UCSD-AML1 (cell line): ENCODE data around the gene OARD1.
A peak's percentile ranks its signal among the peaks of the same experiment; 100 is the strongest.
"Not testable (repeated sequence)": the region's sequence is repeated elsewhere in the genome, so short reads cannot be mapped to it uniquely, and the experiment has no call there.

ENCODE experiments used
- DNase-seq: peaks from one replicate; lab custom pipeline; 2025; ENCODE audit not compliant: unreplicated experiment; lab: John Stamatoyannopoulos, UW

OARD1 gene

GRCh38 chr6:41071923-41072835, at the start of gene OARD1:
TSS of gene OARD1 (minus strand) at chr6:41072356. CDS start at chr6:41071634, 722 bp downstream.
- peak; percentile 100 for DNase-seq

DNA sequence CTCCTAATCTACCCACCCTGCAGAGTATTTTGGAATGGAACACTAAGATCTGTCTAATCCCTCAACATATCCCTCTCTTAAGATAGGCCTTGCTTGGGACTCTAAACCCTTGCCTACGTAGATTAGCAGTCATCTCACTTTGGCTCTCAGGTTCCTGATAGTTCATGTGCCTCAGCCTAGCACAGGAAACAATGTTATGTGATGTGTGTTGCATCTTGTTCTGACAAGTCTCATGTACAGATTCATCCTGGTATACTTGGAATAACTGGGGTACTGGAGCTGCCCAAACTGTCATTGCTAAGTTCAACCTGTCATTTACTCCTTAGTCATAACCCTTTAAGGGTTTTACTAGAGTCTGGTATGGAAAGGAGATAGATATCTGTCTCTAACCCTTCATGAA, 47.9 kb upstream of the OARD1 start:
- no peak for DNase-seq

- DNase-seq: no peak
Observed at GRCh38 chr6:41119508-41119907, 47.4 kb upstream of the OARD1 start.

DNA sequence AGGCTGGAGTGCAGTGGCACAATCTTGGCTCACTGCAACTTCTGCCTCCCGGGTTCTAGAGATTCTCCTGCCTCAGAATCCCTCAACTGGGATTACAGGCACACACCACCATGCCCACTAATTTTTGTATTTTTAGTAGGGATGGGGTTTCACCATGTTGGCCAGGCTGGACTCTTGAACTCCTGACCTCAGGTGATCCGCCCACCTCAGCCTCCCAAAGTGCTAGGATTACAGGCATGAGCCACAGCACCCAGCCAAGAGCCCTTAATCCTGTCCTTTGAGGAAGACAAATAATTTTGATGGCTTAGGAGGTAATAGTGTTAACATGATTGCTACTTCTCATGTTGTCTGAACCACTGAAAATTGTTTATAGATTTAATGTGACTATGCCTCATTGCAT, 42.9 kb upstream of the OARD1 start:
- not testable (repeated sequence) for DNase-seq

DNA sequence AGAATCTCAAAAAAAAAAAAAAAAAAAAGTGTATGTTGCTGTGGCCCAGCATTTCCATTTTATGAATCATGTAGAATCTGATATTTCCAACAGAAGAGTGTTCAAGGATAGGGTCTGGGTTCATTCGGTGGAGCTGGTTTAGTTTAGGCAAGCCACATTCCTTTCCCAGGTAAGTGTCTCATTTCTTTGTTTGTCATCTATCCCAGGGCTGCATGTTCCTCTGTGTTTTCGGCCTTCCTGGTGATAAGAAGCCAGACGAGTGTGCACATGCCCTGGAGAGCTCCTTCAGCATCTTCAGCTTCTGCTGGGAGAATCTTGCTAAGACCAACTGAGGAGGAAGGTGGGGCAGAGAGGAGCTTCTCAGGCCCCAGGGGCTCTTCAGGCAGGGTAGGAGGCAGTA, 38.9 kb upstream of the OARD1 start:
- no peak for DNase-seq

GRCh38 chr6:41103847-41104246, 31.7 kb upstream of the OARD1 start:
- no peak for DNase-seq

GRCh38 chr6:41100871-41101287, 28.7 kb upstream of the OARD1 start:
- no peak for DNase-seq

- DNase-seq: no peak
Observed at GRCh38 chr6:41098366-41098765, 26.2 kb upstream of the OARD1 start.

GRCh38 chr6:41097467-41098090, 25.4 kb upstream of the OARD1 start:
- DNase-seq: no peak

GRCh38 chr6:41093729-41094128, 21.6 kb upstream of the OARD1 start:
- DNase-seq: no peak

DNA sequence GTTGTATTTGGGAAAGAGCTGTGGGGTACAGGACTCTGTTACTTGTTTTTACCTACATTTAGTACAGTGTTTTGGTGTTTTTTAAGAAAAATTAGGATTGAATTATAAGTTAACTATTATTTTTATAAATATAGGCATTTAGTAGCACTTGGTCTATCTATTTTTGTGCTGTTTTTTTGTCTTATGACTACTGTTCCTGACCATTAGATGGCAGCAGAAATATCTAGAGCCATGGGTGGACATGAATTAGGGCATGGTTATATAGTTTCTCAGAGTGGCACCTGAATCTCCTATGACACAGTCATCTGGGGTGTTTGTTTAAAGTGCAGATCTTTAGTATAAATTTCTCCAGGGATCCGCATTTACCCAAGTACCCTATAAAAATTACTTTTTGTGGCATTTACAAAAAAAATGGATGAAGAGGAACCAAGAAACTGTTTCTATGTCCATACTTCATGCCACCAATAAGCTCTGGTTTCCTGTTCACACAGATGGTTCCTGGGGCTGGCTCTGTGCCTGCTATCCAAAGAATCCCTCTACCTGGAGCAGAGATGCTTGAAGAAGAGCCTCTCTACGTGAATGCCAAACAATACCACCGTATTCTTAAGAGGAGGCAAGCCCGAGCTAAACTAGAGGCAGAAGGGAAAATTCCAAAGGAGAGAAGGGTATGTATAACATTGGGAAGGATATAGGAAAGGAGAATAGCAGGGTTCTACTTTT, 20.4 kb upstream of the OARD1 start:
- DNase-seq: no peak

DNA sequence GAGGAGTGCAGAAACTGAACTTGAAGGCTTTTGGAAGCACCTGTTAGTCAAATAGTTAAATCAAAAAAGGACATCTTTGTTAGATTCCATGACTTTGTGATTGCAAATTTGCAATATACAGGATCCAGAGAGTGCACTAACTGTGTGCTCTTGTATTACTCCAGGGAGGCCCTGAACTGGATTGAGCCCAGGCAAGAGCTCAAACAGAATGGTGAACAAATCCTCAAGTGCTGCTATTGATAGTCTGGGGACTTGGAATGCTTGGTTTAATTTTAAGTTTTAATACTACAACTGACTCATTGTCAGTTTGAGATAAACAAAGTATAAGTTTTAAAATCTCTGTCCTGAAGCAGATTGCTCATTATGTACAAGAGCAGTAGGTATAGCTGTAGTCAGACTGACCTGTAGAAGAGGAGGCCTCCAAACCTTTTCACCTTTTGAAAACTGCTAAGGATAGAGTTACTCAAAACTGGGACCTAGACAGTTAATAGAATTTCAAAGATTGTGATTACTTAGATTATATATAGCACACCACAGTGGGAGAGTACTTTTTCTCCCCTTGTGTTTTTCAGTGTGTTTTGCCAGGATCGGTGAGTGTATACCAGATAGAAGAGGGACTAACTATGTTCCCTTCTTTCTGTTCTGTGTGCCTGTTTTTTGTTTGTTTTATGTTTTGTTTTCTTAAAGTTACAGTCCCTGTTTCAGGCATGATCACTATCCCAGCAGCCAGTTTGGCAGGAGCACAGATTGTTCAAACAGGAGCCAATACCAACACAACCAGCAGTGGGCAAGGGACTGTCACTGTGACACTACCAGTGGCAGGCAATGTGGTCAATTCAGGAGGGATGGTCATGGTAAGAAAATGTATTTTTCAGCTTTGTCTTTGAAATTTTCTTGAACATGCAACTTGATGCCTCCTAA, 18.9 kb upstream of the OARD1 start:
- no peak for DNase-seq

DNA sequence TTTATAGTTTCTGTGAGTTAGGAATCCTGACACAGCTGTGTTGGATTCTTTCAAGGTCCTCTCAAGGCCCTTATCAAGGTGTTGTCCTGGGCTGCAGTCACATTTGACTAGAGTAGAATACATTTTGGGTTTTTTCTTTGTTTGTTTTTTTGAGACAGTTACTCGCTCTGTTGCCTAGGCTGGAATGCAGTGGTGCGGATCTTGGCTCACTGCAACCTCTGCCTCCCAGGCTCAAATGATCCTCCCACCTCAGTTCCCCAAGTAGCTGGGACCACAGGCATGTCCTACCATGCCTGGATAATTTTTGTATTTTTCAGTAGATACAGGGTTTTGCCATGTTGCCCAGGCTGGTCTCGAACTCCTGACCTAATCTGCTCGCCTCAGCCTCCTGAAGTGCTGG, 16.3 kb upstream of the OARD1 start:
- DNase-seq: no peak

DNA sequence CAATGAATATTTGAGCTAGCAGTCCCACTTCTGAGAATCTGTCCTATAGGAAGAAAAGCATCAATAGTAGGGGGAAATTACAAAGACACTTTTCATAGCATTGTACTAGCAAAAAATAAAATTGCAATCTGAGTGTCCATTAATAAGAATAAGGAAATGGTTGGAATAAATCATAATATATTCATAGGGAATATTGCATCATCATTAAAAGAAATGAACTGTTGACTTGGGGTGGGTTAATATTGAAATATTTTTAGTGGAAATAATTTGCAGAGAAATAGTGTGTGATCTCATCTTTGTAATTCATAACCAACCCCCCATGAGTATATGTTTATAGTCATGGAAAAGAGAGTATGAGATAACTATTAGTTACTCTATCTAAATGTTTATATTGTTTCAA, 13.0 kb upstream of the OARD1 start:
- DNase-seq: no peak

GRCh38 chr6:41083072-41083471, 10.9 kb upstream of the OARD1 start:
- DNase-seq: no peak

GRCh38 chr6:41080621-41081020, 8.5 kb upstream of the OARD1 start:
- DNase-seq: no peak

GRCh38 chr6:41079080-41079479, 6.9 kb upstream of the OARD1 start:
- no peak for DNase-seq

GRCh38 chr6:41078101-41078500, 5.9 kb upstream of the OARD1 start:
- no peak for DNase-seq

DNA sequence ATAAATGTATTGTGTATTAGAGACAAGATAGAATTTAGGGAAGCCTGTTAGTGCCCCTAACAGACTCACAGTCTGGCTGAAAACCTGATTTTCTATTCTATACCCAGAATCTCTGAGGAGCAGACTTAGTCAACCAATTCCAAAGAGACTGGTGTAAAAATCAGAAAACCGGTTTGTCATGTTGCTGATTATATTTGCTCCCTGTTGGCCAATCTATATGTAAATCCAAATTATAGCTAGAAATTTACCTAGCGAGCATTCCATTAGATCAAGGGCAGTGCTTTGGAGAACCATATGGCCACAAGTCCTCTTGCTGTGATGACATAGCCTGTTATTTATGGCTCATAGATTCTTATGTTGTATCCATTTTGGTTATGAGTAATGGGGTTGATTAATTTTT, 5.4 kb upstream of the OARD1 start:
- DNase-seq: no peak
